ENCODE data around the gene ATF3. TPM values are rescaled to one million over a fixed set of nuclear protein-coding genes. Genes with fewer than 3 reads are reported as not detected.

The ATF3 gene
- total and polyA plus RNA-seq, 9 donors: 7.1 to 59.1 (median 29.5) TPM

GRCh38 chr1:212640223-212640878 is 31.8 kb downstream of the ATF3 start:
- no peak for DNase-seq
- peaks cover 44% of the 10 kb centered on the region for H3K4me1 ChIP-seq (ENCODE audit: control insufficient read depth, insufficient read depth, low read length)
- H3K4me3 ChIP-seq (ENCODE audit: low read length): no peak overlapping the region
- H3K9me3 ChIP-seq (replicated peaks; ENCODE audit: control insufficient read depth, low read depth, low read length): peaks cover 2% of the 10 kb centered on the region
- no peaks in the 10 kb centered on the region for H3K36me3 ChIP-seq (ENCODE audit: control insufficient read depth, insufficient read depth, low read length)
- no peaks in the 10 kb centered on the region for H3K27me3 ChIP-seq (ENCODE audit: control insufficient read depth, insufficient read depth, low read length)
- no peak overlapping the region for H3K27ac ChIP-seq (ENCODE audit: low read length)
- WGBS (ENCODE audit: insufficient coverage): no CpG with 5 or more reads among the region's 3 CpGs

GRCh38 chr1:212641956-212642355 is 33.4 kb downstream of the ATF3 start:
- Histone ChIP-seq H3K27ac (ENCODE audit: low read length) (no peak overlapping the region), H3K9me3 (replicated peaks; ENCODE audit: control insufficient read depth, low read depth, low read length) (peaks cover 2% of the 10 kb centered on the region), H3K4me3 (ENCODE audit: low read length) (no peak overlapping the region), H3K27me3 (ENCODE audit: control insufficient read depth, insufficient read depth, low read length) (no peaks in the 10 kb centered on the region), H3K36me3 (ENCODE audit: control insufficient read depth, insufficient read depth, low read length) (no peaks in the 10 kb centered on the region), H3K4me1 (ENCODE audit: control insufficient read depth, insufficient read depth, low read length) (peaks cover 28% of the 10 kb centered on the region)
- DNase-seq: no peak
- WGBS (ENCODE audit: insufficient coverage): no CpG with 5 or more reads among the region's 1 CpG

DNA sequence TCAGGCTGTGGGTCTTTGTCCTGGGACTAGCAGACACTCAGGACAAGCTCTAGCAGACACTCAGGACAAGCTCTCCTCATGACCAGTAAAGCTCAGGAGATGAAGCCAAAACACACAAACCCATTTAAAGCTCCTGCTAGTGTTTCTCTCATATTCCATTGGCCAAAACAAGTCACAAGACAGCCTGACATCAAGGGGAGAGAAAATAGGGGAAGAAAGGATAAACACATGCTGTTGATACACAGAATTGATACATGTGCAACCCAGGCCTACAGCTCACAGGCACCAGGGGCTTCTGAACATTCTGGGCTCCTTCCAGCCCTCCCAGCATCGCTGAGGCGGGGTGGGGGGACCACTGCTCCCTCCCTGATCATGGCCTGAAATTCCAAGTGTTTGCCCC is 35.3 kb downstream of the ATF3 start:
- WGBS (ENCODE audit: insufficient coverage): 92% methylated on average over 2 of the region's 2 CpGs
- Histone ChIP-seq H3K4me3 (ENCODE audit: low read length) (no peak overlapping the region), H3K36me3 (ENCODE audit: control insufficient read depth, insufficient read depth, low read length) (no peaks in the 10 kb centered on the region), H3K4me1 (ENCODE audit: control insufficient read depth, insufficient read depth, low read length) (peaks cover 9% of the 10 kb centered on the region), H3K9me3 (replicated peaks; ENCODE audit: control insufficient read depth, low read depth, low read length) (peaks cover 2% of the 10 kb centered on the region), H3K27me3 (ENCODE audit: control insufficient read depth, insufficient read depth, low read length) (no peaks in the 10 kb centered on the region), H3K27ac (ENCODE audit: low read length) (peak overlapping the region; percentile 24)
- no peak for DNase-seq

GRCh38 chr1:212644866-212645545 is 36.4 kb downstream of the ATF3 start:
- Histone ChIP-seq H3K36me3 (ENCODE audit: control insufficient read depth, insufficient read depth, low read length) (no peaks in the 10 kb centered on the region), H3K27me3 (ENCODE audit: control insufficient read depth, insufficient read depth, low read length) (no peaks in the 10 kb centered on the region), H3K4me1 (ENCODE audit: control insufficient read depth, insufficient read depth, low read length) (peaks cover 6% of the 10 kb centered on the region), H3K9me3 (replicated peaks; ENCODE audit: control insufficient read depth, low read depth, low read length) (peaks cover 2% of the 10 kb centered on the region), H3K27ac (ENCODE audit: low read length) (no peak overlapping the region), H3K4me3 (ENCODE audit: low read length) (no peak overlapping the region)
- DNase-seq: no peak
- 93% methylated on average over 4 of the region's 6 CpGs for WGBS (ENCODE audit: insufficient coverage)

- H3K36me3 ChIP-seq (ENCODE audit: control insufficient read depth, insufficient read depth, low read length): no peaks in the 10 kb centered on the region
- 59% methylated on average over 8 of the region's 13 CpGs for WGBS (ENCODE audit: insufficient coverage)
- no peak overlapping the region for H3K27ac ChIP-seq (ENCODE audit: low read length)
- H3K27me3 ChIP-seq (ENCODE audit: control insufficient read depth, insufficient read depth, low read length): no peaks in the 10 kb centered on the region
- H3K9me3 ChIP-seq (replicated peaks; ENCODE audit: control insufficient read depth, low read depth, low read length): no peaks in the 10 kb centered on the region
- DNase-seq: no peak
- H3K4me3 ChIP-seq (ENCODE audit: low read length): no peak overlapping the region
- H3K4me1 ChIP-seq (ENCODE audit: control insufficient read depth, insufficient read depth, low read length): peaks cover 6% of the 10 kb centered on the region
These were observed 37.3 kb downstream of the ATF3 start for GRCh38 chr1:212645546-212646543.

DNA sequence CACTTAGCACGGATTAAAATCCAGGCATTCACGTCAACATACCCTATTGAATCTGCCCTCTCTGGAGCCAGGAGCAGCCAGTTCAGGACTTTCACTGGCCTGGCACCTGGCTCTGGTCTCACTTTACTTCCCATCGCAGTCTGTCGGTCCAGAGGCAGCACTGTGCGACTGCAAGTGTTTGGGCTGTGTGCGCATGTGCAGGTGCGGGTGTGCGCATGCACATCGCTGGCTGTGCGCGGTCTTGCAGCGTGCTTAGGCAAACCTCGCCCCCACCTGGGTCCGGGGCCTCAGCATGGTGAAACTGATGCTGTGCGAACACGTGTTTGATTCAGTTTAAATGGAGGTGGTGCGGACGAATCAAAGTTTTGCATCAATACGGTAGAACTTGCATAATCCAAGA is 38.0 kb downstream of the ATF3 start:
- Histone ChIP-seq H3K27me3 (ENCODE audit: control insufficient read depth, insufficient read depth, low read length) (no peaks in the 10 kb centered on the region), H3K4me1 (ENCODE audit: control insufficient read depth, insufficient read depth, low read length) (peaks cover 6% of the 10 kb centered on the region), H3K36me3 (ENCODE audit: control insufficient read depth, insufficient read depth, low read length) (no peaks in the 10 kb centered on the region), H3K27ac (ENCODE audit: low read length) (no peak overlapping the region), H3K4me3 (ENCODE audit: low read length) (no peak overlapping the region), H3K9me3 (replicated peaks; ENCODE audit: control insufficient read depth, low read depth, low read length) (no peaks in the 10 kb centered on the region)
- no peak for DNase-seq
- 89% methylated on average over 18 of the region's 19 CpGs for WGBS (ENCODE audit: insufficient coverage)

- Histone ChIP-seq H3K27me3 (ENCODE audit: control insufficient read depth, insufficient read depth, low read length) (no peaks in the 10 kb centered on the region), H3K4me1 (ENCODE audit: control insufficient read depth, insufficient read depth, low read length) (peaks cover 6% of the 10 kb centered on the region), H3K27ac (ENCODE audit: low read length) (no peak overlapping the region), H3K4me3 (ENCODE audit: low read length) (no peak overlapping the region), H3K9me3 (replicated peaks; ENCODE audit: control insufficient read depth, low read depth, low read length) (no peaks in the 10 kb centered on the region), H3K36me3 (ENCODE audit: control insufficient read depth, insufficient read depth, low read length) (no peaks in the 10 kb centered on the region)
- no peak for DNase-seq
- WGBS (ENCODE audit: insufficient coverage): 88% methylated on average over 10 of the region's 11 CpGs
These were observed 38.4 kb downstream of the ATF3 start for GRCh38 chr1:212647004-212647403.

GRCh38 chr1:212648431-212648830 is 39.9 kb downstream of the ATF3 start:
- Histone ChIP-seq H3K27ac (ENCODE audit: low read length) (no peak overlapping the region), H3K4me3 (ENCODE audit: low read length) (no peak overlapping the region), H3K36me3 (ENCODE audit: control insufficient read depth, insufficient read depth, low read length) (no peaks in the 10 kb centered on the region), H3K27me3 (ENCODE audit: control insufficient read depth, insufficient read depth, low read length) (no peaks in the 10 kb centered on the region), H3K4me1 (ENCODE audit: control insufficient read depth, insufficient read depth, low read length) (peaks cover 6% of the 10 kb centered on the region), H3K9me3 (replicated peaks; ENCODE audit: control insufficient read depth, low read depth, low read length) (no peaks in the 10 kb centered on the region)
- WGBS (ENCODE audit: insufficient coverage): no CpG with 5 or more reads among the region's 3 CpGs
- no peak for DNase-seq

- Histone ChIP-seq H3K9me3 (replicated peaks; ENCODE audit: control insufficient read depth, low read depth, low read length) (no peaks in the 10 kb centered on the region), H3K4me3 (ENCODE audit: low read length) (no peak overlapping the region), H3K27me3 (ENCODE audit: control insufficient read depth, insufficient read depth, low read length) (no peaks in the 10 kb centered on the region), H3K4me1 (ENCODE audit: control insufficient read depth, insufficient read depth, low read length) (peaks cover 6% of the 10 kb centered on the region), H3K36me3 (ENCODE audit: control insufficient read depth, insufficient read depth, low read length) (no peaks in the 10 kb centered on the region), H3K27ac (ENCODE audit: low read length) (no peak overlapping the region)
- DNase-seq: no peak
- WGBS (ENCODE audit: insufficient coverage): no CpG with 5 or more reads among the region's 2 CpGs
These were observed 40.5 kb downstream of the ATF3 start for GRCh38 chr1:212649020-212649419.

- peak; percentile 46 for DNase-seq
- 15% methylated on average over 2 of the region's 3 CpGs for WGBS (ENCODE audit: insufficient coverage)
- H3K27ac ChIP-seq (ENCODE audit: low read length): no peak overlapping the region
These were observed 41.7 kb downstream of the ATF3 start for GRCh38 chr1:212650228-212650627.

More at GRCh38 chr1:212650228-212650627, 41.7 kb downstream of the ATF3 start:
- H3K4me1 ChIP-seq (ENCODE audit: control insufficient read depth, insufficient read depth, low read length): no peaks in the 10 kb centered on the region
- no peaks in the 10 kb centered on the region for H3K9me3 ChIP-seq (replicated peaks; ENCODE audit: control insufficient read depth, low read depth, low read length)
- H3K4me3 ChIP-seq (ENCODE audit: low read length): no peak overlapping the region
- no peaks in the 10 kb centered on the region for H3K27me3 ChIP-seq (ENCODE audit: control insufficient read depth, insufficient read depth, low read length)
- H3K36me3 ChIP-seq (ENCODE audit: control insufficient read depth, insufficient read depth, low read length): no peaks in the 10 kb centered on the region
